Measurements from ENCODE around the gene CCDC178. TPM values are rescaled to one million over a fixed set of nuclear protein-coding genes. Genes with fewer than 3 reads are reported as not detected.

CCDC178 gene
- total RNA-seq, 1 experiment from 2014 or later: not detected

DNA sequence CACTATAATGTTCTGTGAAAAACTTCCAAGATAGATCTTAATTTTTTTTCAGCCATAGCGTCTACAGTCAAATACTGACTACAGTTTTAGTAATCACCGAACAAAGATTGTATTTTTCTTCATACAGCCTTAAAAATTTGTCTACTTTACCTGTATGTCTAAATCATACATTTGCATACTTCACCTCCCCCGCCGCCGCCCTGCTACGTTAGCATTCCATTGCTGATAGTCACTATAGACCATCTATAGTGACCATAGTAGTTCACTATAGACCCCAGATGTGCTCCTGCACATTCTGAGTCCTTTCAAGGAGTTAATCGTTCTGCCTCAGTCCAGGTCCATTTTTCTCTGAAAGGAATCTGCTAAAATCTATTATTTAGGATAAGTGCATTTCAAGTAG, 325.0 kb downstream of the CCDC178 start:
- no peak overlapping the region for H3K4me2 ChIP-seq
- no peaks in the 10 kb centered on the region for H4K20me1 ChIP-seq (ENCODE audit: insufficient read depth)
- no peaks in the 10 kb centered on the region for H3K9me2 ChIP-seq (ENCODE audit: insufficient read depth)
- H3K36me3 ChIP-seq (ENCODE audit: low read depth): no peaks in the 10 kb centered on the region
- H3K4me1 ChIP-seq (replicated peaks; ENCODE audit: insufficient read depth): no peaks in the 10 kb centered on the region
- no TSS peak for BruUV-seq (replicated peaks)
- CTCF ChIA-PET: no interaction called here
- intact Hi-C loops (cut with micrococcal nuclease; ENCODE audit: unreplicated experiment): no loop called here
- H3K27ac ChIP-seq: no peak overlapping the region
- no peaks in the 10 kb centered on the region for H3K9me3 ChIP-seq (ENCODE audit: insufficient read depth, low read depth)
- no peaks in the 10 kb centered on the region for H3F3A ChIP-seq (ENCODE audit: insufficient read depth, low read depth)
- no peaks in the 10 kb centered on the region for H3K79me2 ChIP-seq (ENCODE audit: low read depth)
- DNase-seq: no peak
- no peaks in the 10 kb centered on the region for H3K27me3 ChIP-seq (ENCODE audit: insufficient read depth, low read depth)
- POLR2A ChIA-PET (ENCODE audit: unreplicated experiment): no interaction called here
- H2AFZ ChIP-seq: no peak overlapping the region
- TF ChIP-seq EZH2 (IDR thresholded peaks at IDR 0.05; ENCODE audit: low read depth): no peak
- TF ChIP-seq, protein P1, sequence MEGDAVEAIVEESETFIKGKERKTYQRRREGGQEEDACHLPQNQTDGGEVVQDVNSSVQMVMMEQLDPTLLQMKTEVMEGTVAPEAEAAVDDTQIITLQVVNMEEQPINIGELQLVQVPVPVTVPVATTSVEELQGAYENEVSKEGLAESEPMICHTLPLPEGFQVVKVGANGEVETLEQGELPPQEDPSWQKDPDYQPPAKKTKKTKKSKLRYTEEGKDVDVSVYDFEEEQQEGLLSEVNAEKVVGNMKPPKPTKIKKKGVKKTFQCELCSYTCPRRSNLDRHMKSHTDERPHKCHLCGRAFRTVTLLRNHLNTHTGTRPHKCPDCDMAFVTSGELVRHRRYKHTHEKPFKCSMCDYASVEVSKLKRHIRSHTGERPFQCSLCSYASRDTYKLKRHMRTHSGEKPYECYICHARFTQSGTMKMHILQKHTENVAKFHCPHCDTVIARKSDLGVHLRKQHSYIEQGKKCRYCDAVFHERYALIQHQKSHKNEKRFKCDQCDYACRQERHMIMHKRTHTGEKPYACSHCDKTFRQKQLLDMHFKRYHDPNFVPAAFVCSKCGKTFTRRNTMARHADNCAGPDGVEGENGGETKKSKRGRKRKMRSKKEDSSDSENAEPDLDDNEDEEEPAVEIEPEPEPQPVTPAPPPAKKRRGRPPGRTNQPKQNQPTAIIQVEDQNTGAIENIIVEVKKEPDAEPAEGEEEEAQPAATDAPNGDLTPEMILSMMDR (conservative IDR thresholded peaks at IDR 0.05): no peak
- no peak overlapping the region for H3K4me3 ChIP-seq

DNA sequence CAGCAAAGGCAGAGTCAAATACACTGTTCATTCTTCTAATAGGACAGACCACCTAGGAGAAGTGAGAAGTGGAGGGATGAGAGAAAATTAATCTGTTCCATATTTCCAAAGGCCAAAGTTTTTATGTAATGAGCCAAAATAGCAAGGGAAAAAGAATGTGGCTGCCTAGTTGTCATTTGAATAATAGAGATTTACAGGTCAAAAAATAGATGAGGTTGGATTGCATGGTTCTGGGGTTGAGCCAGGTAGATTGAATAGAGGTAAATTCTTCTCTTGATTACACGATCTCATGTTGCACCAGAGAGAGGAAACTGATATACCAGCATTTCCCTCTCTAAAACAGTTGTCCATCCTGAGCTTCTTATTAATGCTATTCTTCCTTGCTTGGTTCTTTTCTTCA, 325.8 kb downstream of the CCDC178 start:
- Histone ChIP-seq H3K9me2 (ENCODE audit: insufficient read depth) (no peaks in the 10 kb centered on the region), H3K36me3 (ENCODE audit: low read depth) (no peaks in the 10 kb centered on the region), H3K4me2 (no peak overlapping the region), H3F3A (ENCODE audit: insufficient read depth, low read depth) (no peaks in the 10 kb centered on the region), H3K27me3 (ENCODE audit: insufficient read depth, low read depth) (no peaks in the 10 kb centered on the region), H4K20me1 (ENCODE audit: insufficient read depth) (no peaks in the 10 kb centered on the region), H2AFZ (no peak overlapping the region), H3K4me1 (replicated peaks; ENCODE audit: insufficient read depth) (no peaks in the 10 kb centered on the region), H3K79me2 (ENCODE audit: low read depth) (no peaks in the 10 kb centered on the region), H3K27ac (no peak overlapping the region), H3K9me3 (ENCODE audit: insufficient read depth, low read depth) (no peaks in the 10 kb centered on the region), H3K4me3 (no peak overlapping the region)
- ChIA-PET POLR2A (ENCODE audit: unreplicated experiment) (no interaction called here), CTCF (no interaction called here)
- BruUV-seq (replicated peaks): no TSS peak
- TF ChIP-seq EZH2 (IDR thresholded peaks at IDR 0.05; ENCODE audit: low read depth): no peak
- TF ChIP-seq, protein P1 (conservative IDR thresholded peaks at IDR 0.05): no peak
- intact Hi-C loops (cut with micrococcal nuclease; ENCODE audit: unreplicated experiment): no loop called here
- no peak for DNase-seq

DNA sequence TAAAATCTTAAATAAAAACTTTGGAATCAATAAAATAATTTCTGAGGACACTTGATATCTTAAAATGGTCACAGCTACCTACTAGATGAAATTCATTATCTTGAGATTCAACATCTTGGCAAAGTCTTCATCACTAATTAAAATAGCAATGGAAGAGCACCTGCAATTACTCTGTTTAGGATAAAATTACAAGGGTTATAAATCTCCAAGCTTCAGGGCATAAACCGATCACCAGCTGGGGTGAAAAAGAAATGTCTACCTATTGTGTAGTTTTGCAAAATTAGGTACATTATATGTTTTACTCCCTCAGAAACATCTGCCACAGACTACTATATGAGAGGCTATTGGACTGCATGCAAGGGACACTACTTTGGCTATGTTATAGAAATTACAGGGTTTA, 327.1 kb downstream of the CCDC178 start:
- Histone ChIP-seq H4K20me1 (ENCODE audit: insufficient read depth) (no peaks in the 10 kb centered on the region), H3K9me3 (ENCODE audit: insufficient read depth, low read depth) (no peaks in the 10 kb centered on the region), H3K4me3 (no peak overlapping the region), H3K27me3 (ENCODE audit: insufficient read depth, low read depth) (no peaks in the 10 kb centered on the region), H3K4me2 (no peak overlapping the region), H3K9me2 (ENCODE audit: insufficient read depth) (no peaks in the 10 kb centered on the region), H3K27ac (no peak overlapping the region), H3F3A (ENCODE audit: insufficient read depth, low read depth) (no peaks in the 10 kb centered on the region), H3K4me1 (replicated peaks; ENCODE audit: insufficient read depth) (no peaks in the 10 kb centered on the region), H2AFZ (no peak overlapping the region), H3K79me2 (ENCODE audit: low read depth) (no peaks in the 10 kb centered on the region), H3K36me3 (ENCODE audit: low read depth) (no peaks in the 10 kb centered on the region)
- ChIA-PET CTCF (no interaction called here), POLR2A (ENCODE audit: unreplicated experiment) (no interaction called here)
- DNase-seq: no peak
- intact Hi-C loops (cut with micrococcal nuclease; ENCODE audit: unreplicated experiment): no loop called here
- no TSS peak for BruUV-seq (replicated peaks)
- TF ChIP-seq, protein P1 (conservative IDR thresholded peaks at IDR 0.05): no peak
- no peak for TF ChIP-seq EZH2 (IDR thresholded peaks at IDR 0.05; ENCODE audit: low read depth)

All from PC-9 (cell line).